GM23338 (cell line): ENCODE data around the gene CEP70. TPM values are rescaled to one million over a fixed set of nuclear protein-coding genes. Genes with fewer than 3 reads are reported as not detected.

ENCODE experiments used
- ATAC-seq: fragments of 200-7000 bp; cut with Tn5 transposase; 3 replicates; pipeline ENCODE4 v1.9.1; 2020
- DNase-seq: peaks from one replicate; pipeline ENCODE4 v3.0.0-alpha.2; 2015; ENCODE audit warnings: low spot score
- H2AFZ ChIP-seq: fragments of 200-600 bp; sonication (generic); 2 replicates; pipeline ENCODE4 v1.8.0; 2016; ENCODE audit warnings: antibody characterized with exemption, mild to moderate bottlenecking, moderate library complexity
- H3F3A ChIP-seq: fragments of 200-600 bp; sonication (generic); replicated peaks from 2 replicates; pipeline ENCODE4 v1.8.0; 2017; ENCODE audit warnings: antibody characterized with exemption, mixed run types, low read depth
- H3K27ac ChIP-seq: fragments of 200-600 bp; sonication (generic); 2 replicates; pipeline ENCODE4 v1.6.1; 2016; ENCODE audit warnings: low read depth
- H3K27me3 ChIP-seq: fragments of 200-600 bp; sonication (generic); 2 replicates; pipeline ENCODE4 v1.8.0; 2016; ENCODE audit warnings: mild to moderate bottlenecking, mixed run types, moderate library complexity; ENCODE audit not compliant: insufficient read depth
- H3K36me3 ChIP-seq: fragments of 200-600 bp; sonication (generic); 2 replicates; pipeline ENCODE4 v1.8.0; 2016; ENCODE audit warnings: mild to moderate bottlenecking; ENCODE audit not compliant: insufficient read depth
- H3K4me1 ChIP-seq: fragments of 200-600 bp; sonication (generic); 2 replicates; pipeline ENCODE4 v1.8.0; 2016; ENCODE audit warnings: mild to moderate bottlenecking, moderate library complexity; ENCODE audit not compliant: insufficient read depth
- H3K4me2 ChIP-seq: fragments of 200-600 bp; sonication (generic); 2 replicates; pipeline ENCODE4 v1.7.1; 2017; ENCODE audit warnings: mixed run types
- H3K4me3 ChIP-seq: fragments of 200-600 bp; sonication (generic); 2 replicates; pipeline ENCODE4 v1.6.1; 2016; ENCODE audit warnings: mixed run types
- H3K79me2 ChIP-seq: fragments of 200-600 bp; sonication (generic); replicated peaks from 2 replicates; pipeline ENCODE4 v1.8.0; 2017; ENCODE audit warnings: mild to moderate bottlenecking; ENCODE audit not compliant: insufficient read depth
- H3K9me2 ChIP-seq: fragments of 200-600 bp; sonication (generic); 2 replicates; pipeline ENCODE4 v1.8.0; 2017; ENCODE audit not compliant: insufficient read depth
- H4K20me1 ChIP-seq: fragments of 200-600 bp; sonication (generic); replicated peaks from 2 replicates; pipeline ENCODE4 v1.8.0; 2017; ENCODE audit warnings: mild to moderate bottlenecking; ENCODE audit not compliant: insufficient read depth
- H3K27ac Mint-ChIP-seq: 2 replicates; pipeline ENCODE4 v1.8.0; 2020; ENCODE audit warnings: inconsistent platforms, mild to moderate bottlenecking, moderate library complexity, mixed read lengths
- H3K27me3 Mint-ChIP-seq: 3 replicates; pipeline ENCODE4 v1.8.0; 2022; ENCODE audit warnings: low read depth, mild to moderate bottlenecking, moderate library complexity, mixed read lengths, inconsistent platforms; ENCODE audit not compliant: insufficient read depth, poor library complexity
- H3K36me3 Mint-ChIP-seq: 3 replicates; pipeline ENCODE4 v1.8.0; 2021; ENCODE audit warnings: low read depth, mild to moderate bottlenecking, inconsistent platforms, moderate library complexity, mixed read lengths
- H3K4me1 Mint-ChIP-seq: 3 replicates; pipeline ENCODE4 v1.8.0; 2020; ENCODE audit warnings: mild to moderate bottlenecking, inconsistent platforms, mixed read lengths
- H3K4me3 Mint-ChIP-seq: 3 replicates; pipeline ENCODE4 v1.8.0; 2021; ENCODE audit warnings: moderate library complexity, mild to moderate bottlenecking, inconsistent platforms, mixed read lengths
- H3K9me3 Mint-ChIP-seq: 3 replicates; pipeline ENCODE4 v1.8.0; 2020; ENCODE audit warnings: moderate library complexity, mild to moderate bottlenecking, inconsistent platforms, mixed read lengths
- CREB1 ChIP-seq: fragments of 250-450 bp; sonication (Bioruptor Pico); IDR thresholded peaks from 2 replicates; pipeline ENCODE4 v1.5.0; 2020; ENCODE audit warnings: low read depth, mild to moderate bottlenecking, moderate library complexity
- ETS1 ChIP-seq: IDR thresholded peaks from 2 replicates; pipeline ENCODE4 v1.6.1; 2016; ENCODE audit warnings: antibody characterized with exemption
- EZH2 ChIP-seq: fragments of 200-600 bp; sonication (generic); IDR thresholded peaks from one replicate; pipeline ENCODE4 v1.8.0; 2017; ENCODE audit warnings: antibody characterized with exemption, mild to moderate bottlenecking, low read depth; ENCODE audit not compliant: unreplicated experiment
- EZH2phosphoT487 ChIP-seq: fragments of 200-600 bp; sonication (generic); IDR thresholded peaks from one replicate; pipeline ENCODE4 v1.8.1; 2018; ENCODE audit warnings: antibody characterized with exemption; ENCODE audit not compliant: unreplicated experiment
- JUNB ChIP-seq: IDR thresholded peaks from one replicate; pipeline ENCODE4 v1.6.1; 2016; ENCODE audit warnings: antibody characterized with exemption; ENCODE audit not compliant: unreplicated experiment
- REST ChIP-seq: IDR thresholded peaks from one replicate; pipeline ENCODE4 v1.6.1; 2018; ENCODE audit warnings: antibody characterized with exemption; ENCODE audit not compliant: unreplicated experiment
- ZNF462 ChIP-seq: fragments of 250-450 bp; sonication (Bioruptor Pico); IDR thresholded peaks from 2 replicates; pipeline ENCODE4 v1.5.0; 2020; ENCODE audit warnings: mild to moderate bottlenecking, moderate library complexity
- polyA plus RNA-seq: library from polyadenylated mRNA; unstranded; fragments of >200 nt; fragmentation: Nextera tagmentation; extraction: Ambion mirVana; gene quantifications from 2 replicates; pipeline ENCODE4 v1.2.1, GENCODE V29; 2016
- total RNA-seq: library from RNA; depleted of rRNA; stranded (reverse); fragments of >200 nt; shearing (Covaris generic); gene quantifications from 2 replicates; pipeline ENCODE4 v1.2.3, GENCODE V29; 2014
- TF ChIP-seq, protein P1 (sequence below), 2 experiments: fragments of 200-600 bp in 1 of 2; sonication (generic) in 1 of 2; conservative IDR thresholded peaks; 2 replicates each; pipeline versions ENCODE4 v1.5.1 to v1.6.1; 2016 to 2017; ENCODE audit warnings: antibody characterized with exemption in 2 of 2, low read depth in 2 of 2, mild to moderate bottlenecking in 2 of 2, moderate library complexity in 1 of 2

Gene CEP70
- total and polyA plus RNA-seq, 2 experiments from 2014 or later, result 28.8 to 31.4 TPM

DNA sequence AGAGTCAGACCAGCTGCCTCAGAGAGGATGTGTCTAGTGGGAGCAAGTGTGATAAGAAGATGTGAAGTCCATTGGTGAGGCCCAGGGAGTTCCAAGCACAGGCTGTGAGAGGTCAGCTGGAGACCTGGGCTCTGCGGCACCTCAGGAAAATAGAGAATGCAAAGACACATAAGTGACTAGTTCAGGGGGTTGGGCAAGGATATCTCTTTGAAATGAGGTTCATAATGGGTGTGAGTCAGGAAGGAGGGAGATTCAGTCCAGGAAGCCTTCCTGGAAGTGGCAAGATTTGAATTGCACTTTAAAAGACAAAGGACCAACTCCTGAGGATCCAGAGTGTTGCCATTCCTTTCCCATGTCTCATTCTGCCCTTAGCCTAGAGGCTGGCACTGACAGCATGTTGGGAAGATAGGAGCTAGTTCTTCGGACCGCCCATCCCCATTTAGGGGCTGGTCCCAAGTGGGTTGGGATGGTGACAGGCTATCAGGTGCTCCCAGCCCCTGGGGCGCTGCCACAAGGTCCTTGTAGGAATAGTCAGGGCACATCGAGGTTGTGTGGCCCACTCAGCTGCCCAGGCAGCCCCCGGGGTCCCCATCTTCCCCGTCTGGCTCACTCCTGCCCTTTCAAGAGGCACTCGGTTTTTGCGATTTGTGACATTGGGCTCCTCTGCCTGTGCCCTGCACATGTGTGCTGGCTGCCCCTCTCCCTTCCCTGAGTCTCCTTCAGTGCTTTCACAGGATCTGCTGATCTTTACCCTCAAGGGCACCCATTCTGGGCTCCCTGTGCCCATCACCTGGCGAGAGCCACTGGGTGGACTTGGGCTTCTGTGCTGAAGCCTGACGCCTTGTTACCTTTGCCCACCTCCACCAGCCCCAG lies 136.0 kb downstream of the CEP70 start:
- TF ChIP-seq EZH2, result no peak
- TF ChIP-seq CREB1 (CRISPR knock-in tag), result no peak
- TF ChIP-seq ZNF462 (CRISPR knock-in tag), result no peak
- no peak for TF ChIP-seq JUNB
- no peak for TF ChIP-seq REST
- TF ChIP-seq EZH2phosphoT487, result no peak
- TF ChIP-seq, protein P1, sequence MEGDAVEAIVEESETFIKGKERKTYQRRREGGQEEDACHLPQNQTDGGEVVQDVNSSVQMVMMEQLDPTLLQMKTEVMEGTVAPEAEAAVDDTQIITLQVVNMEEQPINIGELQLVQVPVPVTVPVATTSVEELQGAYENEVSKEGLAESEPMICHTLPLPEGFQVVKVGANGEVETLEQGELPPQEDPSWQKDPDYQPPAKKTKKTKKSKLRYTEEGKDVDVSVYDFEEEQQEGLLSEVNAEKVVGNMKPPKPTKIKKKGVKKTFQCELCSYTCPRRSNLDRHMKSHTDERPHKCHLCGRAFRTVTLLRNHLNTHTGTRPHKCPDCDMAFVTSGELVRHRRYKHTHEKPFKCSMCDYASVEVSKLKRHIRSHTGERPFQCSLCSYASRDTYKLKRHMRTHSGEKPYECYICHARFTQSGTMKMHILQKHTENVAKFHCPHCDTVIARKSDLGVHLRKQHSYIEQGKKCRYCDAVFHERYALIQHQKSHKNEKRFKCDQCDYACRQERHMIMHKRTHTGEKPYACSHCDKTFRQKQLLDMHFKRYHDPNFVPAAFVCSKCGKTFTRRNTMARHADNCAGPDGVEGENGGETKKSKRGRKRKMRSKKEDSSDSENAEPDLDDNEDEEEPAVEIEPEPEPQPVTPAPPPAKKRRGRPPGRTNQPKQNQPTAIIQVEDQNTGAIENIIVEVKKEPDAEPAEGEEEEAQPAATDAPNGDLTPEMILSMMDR (conservative IDR thresholded peaks at IDR 0.05; ENCODE audit: low read depth in 2 of 2), result no peak
- no peak for TF ChIP-seq ETS1
- H3K27me3 ChIP-seq, result no peaks in the 10 kb centered on the region
- no peaks in the 10 kb centered on the region for H3K36me3 ChIP-seq
- no peak overlapping the region for H3K4me3 ChIP-seq
- no peaks in the 10 kb centered on the region for H3K4me1 ChIP-seq
- no peak for ATAC-seq
- H3K27me3 Mint-ChIP-seq, result peaks cover 5% of the 10 kb centered on the region
- no peak for DNase-seq
- H3K4me3 Mint-ChIP-seq, result no peak overlapping the region
- no peak overlapping the region for H3K27ac Mint-ChIP-seq
- no peaks in the 10 kb centered on the region for H3K9me2 ChIP-seq
- no peaks in the 10 kb centered on the region for H3F3A ChIP-seq
- peaks cover 6% of the 10 kb centered on the region; the same call in 1 of the 3 replicates for H3K9me3 Mint-ChIP-seq
- no peaks in the 10 kb centered on the region for H4K20me1 ChIP-seq
- no peak overlapping the region for H3K4me2 ChIP-seq
- H3K27ac ChIP-seq, result no peak overlapping the region
- H3K79me2 ChIP-seq, result no peaks in the 10 kb centered on the region
- 0 out of 3 replicates have a peak, but pooled peaks cover 3% of the 10 kb centered on the region for H3K4me1 Mint-ChIP-seq
- H2AFZ ChIP-seq, result no peak overlapping the region
- H3K36me3 Mint-ChIP-seq, result peaks cover 34% of the 10 kb centered on the region
